Liver (tissue), 3 donors: ENCODE measurements around the gene SH3RF3.

Experiments used
- EGR1 ChIP-seq, 2 donors: IDR thresholded peaks; 2 replicates each; pipeline ENCODE4 v1.6.1; 2016 to 2018; ENCODE audit warnings: antibody characterized with exemption in 2 of 2, low read depth in 2 of 2
- HNF4G ChIP-seq: IDR thresholded peaks from 2 replicates; pipeline ENCODE4 v1.6.1; 2016; ENCODE audit warnings: antibody characterized with exemption
- RAD21 ChIP-seq, 2 donors: IDR thresholded peaks; 2 replicates each; pipeline ENCODE4 v1.6.1; 2016; ENCODE audit warnings: antibody characterized with exemption in 2 of 2, mild to moderate bottlenecking in 2 of 2
- REST ChIP-seq: IDR thresholded peaks from 2 replicates; pipeline ENCODE4 v1.6.1; 2016; ENCODE audit warnings: antibody characterized with exemption, mild to moderate bottlenecking
- RXRA ChIP-seq, 2 donors: IDR thresholded peaks; 2 replicates each; pipeline ENCODE4 v1.6.1; 2017 to 2018; ENCODE audit warnings: antibody characterized with exemption in 2 of 2, mild to moderate bottlenecking in 1 of 2
- SP1 ChIP-seq: IDR thresholded peaks from 2 replicates; pipeline ENCODE4 v1.6.1; 2018; ENCODE audit warnings: antibody characterized with exemption, mild to moderate bottlenecking
- TAF1 ChIP-seq: conservative IDR thresholded peaks from 2 replicates; pipeline ENCODE4 v1.6.1; 2016; ENCODE audit warnings: antibody characterized with exemption, mild to moderate bottlenecking
- ZBTB33 ChIP-seq: IDR thresholded peaks from 2 replicates; pipeline ENCODE4 v1.6.1; 2016; ENCODE audit warnings: antibody characterized with exemption
- TF ChIP-seq, protein P1 (sequence below): fragments of 150-350 bp; IDR thresholded peaks from 2 replicates; pipeline ENCODE4 v1.5.1; 2017; ENCODE audit warnings: improper control_type of control experiment, low read depth, low read length; ENCODE audit not compliant: missing input control
- TF ChIP-seq, protein P2 (sequence below): IDR thresholded peaks from 2 replicates; pipeline ENCODE4 v1.6.1; 2016; ENCODE audit warnings: antibody characterized with exemption
- TF ChIP-seq, protein P3 (sequence below): IDR thresholded peaks from 2 replicates; pipeline ENCODE4 v1.6.1; 2016; ENCODE audit warnings: antibody characterized with exemption
- donor health status: healthy.
- donor health status: healthy.

DNA sequence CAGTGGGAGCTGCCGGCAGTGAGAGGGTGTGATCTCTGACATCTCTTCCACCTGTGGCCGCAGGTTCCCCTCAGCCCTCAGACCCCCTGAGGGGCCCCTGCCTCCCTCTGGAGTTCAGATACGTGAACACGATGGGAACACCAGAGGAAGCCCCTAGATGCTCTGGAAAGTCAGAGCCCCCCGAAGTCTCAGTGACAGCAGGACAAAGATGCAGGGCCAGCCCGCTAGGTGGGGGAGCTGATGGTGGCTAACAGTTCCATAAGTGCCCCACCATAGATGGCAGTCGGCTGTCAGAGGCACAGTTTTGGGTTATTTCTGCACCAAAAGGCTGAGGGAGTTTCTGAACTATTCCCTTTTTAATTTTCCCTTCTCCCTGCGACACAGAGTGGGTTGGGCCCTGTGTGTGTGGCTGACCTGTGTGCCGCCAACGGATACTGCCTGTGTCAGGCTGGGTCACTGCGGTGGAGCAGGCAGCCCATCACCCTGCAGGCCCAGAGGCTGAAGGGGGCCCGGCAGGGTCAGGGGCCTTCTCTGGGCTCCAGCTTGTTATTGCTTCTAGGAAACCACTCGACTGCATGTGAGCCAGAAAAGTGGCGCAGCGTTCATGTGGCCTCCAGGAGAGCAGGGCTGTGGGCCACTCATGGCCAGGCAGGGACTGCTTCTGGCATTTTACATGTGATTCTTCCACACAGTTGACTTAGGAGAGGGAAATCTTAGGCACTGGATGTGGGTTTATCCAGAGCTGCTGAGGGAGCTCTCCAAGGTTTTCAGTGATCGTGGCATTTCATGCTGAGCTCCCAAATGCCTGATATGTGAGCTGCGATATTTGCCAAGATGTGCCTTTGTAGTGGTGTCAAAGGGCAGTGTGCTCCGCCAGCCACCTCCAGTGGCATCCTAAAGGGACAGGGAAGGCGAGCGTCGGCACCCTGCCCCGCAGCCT, 225.1 kb downstream of the SH3RF3 start:
- TF ChIP-seq, protein P1, sequence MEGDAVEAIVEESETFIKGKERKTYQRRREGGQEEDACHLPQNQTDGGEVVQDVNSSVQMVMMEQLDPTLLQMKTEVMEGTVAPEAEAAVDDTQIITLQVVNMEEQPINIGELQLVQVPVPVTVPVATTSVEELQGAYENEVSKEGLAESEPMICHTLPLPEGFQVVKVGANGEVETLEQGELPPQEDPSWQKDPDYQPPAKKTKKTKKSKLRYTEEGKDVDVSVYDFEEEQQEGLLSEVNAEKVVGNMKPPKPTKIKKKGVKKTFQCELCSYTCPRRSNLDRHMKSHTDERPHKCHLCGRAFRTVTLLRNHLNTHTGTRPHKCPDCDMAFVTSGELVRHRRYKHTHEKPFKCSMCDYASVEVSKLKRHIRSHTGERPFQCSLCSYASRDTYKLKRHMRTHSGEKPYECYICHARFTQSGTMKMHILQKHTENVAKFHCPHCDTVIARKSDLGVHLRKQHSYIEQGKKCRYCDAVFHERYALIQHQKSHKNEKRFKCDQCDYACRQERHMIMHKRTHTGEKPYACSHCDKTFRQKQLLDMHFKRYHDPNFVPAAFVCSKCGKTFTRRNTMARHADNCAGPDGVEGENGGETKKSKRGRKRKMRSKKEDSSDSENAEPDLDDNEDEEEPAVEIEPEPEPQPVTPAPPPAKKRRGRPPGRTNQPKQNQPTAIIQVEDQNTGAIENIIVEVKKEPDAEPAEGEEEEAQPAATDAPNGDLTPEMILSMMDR: no peak
- no peak for TF ChIP-seq TAF1
- TF ChIP-seq, protein P2, sequence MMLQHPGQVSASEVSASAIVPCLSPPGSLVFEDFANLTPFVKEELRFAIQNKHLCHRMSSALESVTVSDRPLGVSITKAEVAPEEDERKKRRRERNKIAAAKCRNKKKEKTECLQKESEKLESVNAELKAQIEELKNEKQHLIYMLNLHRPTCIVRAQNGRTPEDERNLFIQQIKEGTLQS: no peak
- TF ChIP-seq RXRA (IDR thresholded peaks at IDR 0.05): no peak
- TF ChIP-seq SP1: no peak
- TF ChIP-seq EGR1 (IDR thresholded peaks at IDR 0.05; ENCODE audit: low read depth in 2 of 2): no peak
- TF ChIP-seq, protein P3, sequence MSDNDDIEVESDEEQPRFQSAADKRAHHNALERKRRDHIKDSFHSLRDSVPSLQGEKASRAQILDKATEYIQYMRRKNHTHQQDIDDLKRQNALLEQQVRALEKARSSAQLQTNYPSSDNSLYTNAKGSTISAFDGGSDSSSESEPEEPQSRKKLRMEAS: no peak
- TF ChIP-seq ZBTB33: no peak
- no peak for TF ChIP-seq RAD21 (IDR thresholded peaks at IDR 0.05)
- no peak for TF ChIP-seq HNF4G
- no peak for TF ChIP-seq REST
